GM18861 (cell line): Measurements from ENCODE around the gene RHAG.
"Not testable (repeated sequence)": the region's sequence is repeated elsewhere in the genome, so short reads cannot be mapped to it uniquely, and the experiment has no call there.

Experiments used
- ATAC-seq: cut with Tn5 transposase; IDR thresholded peaks from one replicate; pipeline ENCODE4 v1.9.1; 2021; ENCODE audit not compliant: unreplicated experiment

RHAG gene

GRCh38 chr6:49635978-49636712 is 494 bp downstream of the RHAG start:
- ATAC-seq: no peak

- ATAC-seq: no peak
Observed at GRCh38 chr6:49635480-49635879, 1.2 kb downstream of the RHAG start.

- ATAC-seq: no peak
Observed at GRCh38 chr6:49634836-49635218, 1.8 kb downstream of the RHAG start.

- no peak for ATAC-seq
Observed at GRCh38 chr6:49634092-49634835, 2.4 kb downstream of the RHAG start.

- ATAC-seq: no peak
Observed at GRCh38 chr6:49633541-49633940, 3.1 kb downstream of the RHAG start.

DNA sequence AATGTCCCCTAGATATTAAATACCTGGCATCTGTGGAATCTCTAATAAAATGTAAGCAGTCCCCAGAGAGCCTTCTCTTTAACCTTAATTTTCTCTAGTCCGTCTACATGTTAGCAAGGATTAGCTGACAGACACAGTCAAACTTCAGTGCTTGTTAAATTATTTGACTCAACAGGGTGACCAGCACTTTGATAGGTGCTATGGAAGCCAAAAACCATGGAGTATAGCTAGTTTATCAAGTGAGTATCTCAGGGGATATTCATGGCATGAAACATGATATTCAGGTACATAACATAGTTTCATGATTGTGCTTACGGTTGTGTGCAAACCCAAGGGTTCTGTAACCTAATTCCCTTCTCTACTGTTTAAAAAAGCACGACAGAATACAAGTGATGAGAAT is 3.9 kb downstream of the RHAG start:
- ATAC-seq: no peak

GRCh38 chr6:49629485-49630088 is 7.1 kb downstream of the RHAG start:
- not testable (repeated sequence) for ATAC-seq

- ATAC-seq: no peak
Observed at GRCh38 chr6:49626811-49627210, 9.8 kb downstream of the RHAG start.

GRCh38 chr6:49618257-49618656 is 18.4 kb downstream of the RHAG start:
- ATAC-seq: no peak

DNA sequence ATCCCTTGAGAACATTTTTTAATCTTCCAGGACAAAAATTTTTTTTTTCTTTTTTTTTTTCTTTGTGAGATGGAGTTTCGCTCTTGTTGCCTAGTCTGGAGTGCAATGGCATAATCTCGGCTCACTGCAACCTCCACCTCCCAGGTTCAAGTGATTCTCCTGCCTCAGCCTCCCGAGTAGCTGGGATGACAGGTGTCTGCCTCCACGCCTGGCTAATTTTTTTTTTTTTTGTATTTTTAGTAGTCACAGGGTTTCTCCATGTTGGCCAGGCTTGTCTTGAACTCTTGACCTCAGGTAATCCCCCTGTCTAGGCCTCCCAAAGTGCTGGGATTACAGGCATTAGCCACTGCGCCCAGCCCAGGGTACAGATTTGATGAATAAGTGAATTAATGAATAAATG is 22.5 kb downstream of the RHAG start:
- not testable (repeated sequence) for ATAC-seq

DNA sequence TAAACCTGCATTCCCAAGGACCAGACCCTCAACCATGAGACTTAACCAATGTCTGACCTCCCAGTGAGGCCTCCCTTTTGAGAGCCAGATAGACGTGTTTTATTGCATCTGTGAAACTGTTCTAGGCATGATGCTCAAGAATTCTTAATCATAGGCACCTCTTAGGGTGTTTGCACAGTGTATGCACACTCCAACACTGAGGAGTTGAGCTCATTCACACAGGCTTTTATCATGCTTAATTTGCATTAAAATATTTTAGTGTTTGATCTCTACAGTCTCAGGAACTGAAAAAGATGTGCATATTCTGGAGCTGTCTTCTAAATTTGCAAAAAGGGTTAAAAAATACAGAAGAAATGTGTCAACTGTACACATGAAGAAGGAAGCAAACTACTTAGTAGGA is 27.4 kb downstream of the RHAG start:
- no peak for ATAC-seq

GRCh38 chr6:49608275-49608674 is 28.4 kb downstream of the RHAG start:
- not testable (repeated sequence) for ATAC-seq

GRCh38 chr6:49607391-49607982 is 29.2 kb downstream of the RHAG start:
- no peak for ATAC-seq

GRCh38 chr6:49606721-49607390 is 29.8 kb downstream of the RHAG start:
- ATAC-seq: peak; percentile 99

DNA sequence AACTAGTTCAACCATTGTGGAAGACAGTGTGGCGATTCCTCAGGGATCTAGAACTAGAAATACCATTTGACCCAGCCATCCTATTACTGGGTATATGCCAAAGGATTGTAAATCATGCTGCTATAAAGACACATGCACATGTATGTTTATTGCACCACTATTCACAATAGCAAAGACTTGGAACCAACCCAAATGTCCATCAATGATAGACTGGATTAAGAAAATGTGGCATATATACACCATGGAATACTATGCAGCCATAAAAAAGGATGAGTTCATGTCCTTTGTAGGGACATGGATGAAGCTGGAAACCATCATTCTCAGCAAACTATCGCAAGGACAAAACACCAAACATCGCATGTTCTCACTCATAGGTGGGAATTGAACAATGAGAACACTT is 32.6 kb downstream of the RHAG start:
- ATAC-seq: not testable (repeated sequence)

GRCh38 chr6:49587262-49587661 is 49.4 kb downstream of the RHAG start:
- not testable (repeated sequence) for ATAC-seq

DNA sequence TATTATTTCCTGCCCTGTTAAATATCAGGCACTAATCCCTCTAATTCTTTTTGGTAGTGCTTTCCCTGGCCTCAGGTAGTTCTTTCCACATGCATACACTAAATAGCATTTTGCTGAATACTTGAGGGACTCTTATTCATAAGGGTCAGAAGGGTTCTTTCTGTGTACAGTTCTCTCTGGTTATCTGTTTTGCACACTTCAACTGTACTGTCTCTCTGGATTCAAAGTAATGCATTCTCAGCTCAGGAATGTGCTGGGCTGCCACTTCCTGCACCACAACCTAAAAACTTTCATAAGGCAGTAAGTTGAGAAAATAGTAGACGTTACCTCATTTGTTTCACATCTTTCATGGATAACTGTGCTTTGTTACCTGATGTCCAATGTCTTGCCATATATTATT is 54.1 kb downstream of the RHAG start:
- ATAC-seq: no peak

- ATAC-seq: no peak
Observed at GRCh38 chr6:49579649-49580048, 57.0 kb downstream of the RHAG start.

GRCh38 chr6:49576618-49577017 is 60.0 kb downstream of the RHAG start:
- no peak for ATAC-seq

DNA sequence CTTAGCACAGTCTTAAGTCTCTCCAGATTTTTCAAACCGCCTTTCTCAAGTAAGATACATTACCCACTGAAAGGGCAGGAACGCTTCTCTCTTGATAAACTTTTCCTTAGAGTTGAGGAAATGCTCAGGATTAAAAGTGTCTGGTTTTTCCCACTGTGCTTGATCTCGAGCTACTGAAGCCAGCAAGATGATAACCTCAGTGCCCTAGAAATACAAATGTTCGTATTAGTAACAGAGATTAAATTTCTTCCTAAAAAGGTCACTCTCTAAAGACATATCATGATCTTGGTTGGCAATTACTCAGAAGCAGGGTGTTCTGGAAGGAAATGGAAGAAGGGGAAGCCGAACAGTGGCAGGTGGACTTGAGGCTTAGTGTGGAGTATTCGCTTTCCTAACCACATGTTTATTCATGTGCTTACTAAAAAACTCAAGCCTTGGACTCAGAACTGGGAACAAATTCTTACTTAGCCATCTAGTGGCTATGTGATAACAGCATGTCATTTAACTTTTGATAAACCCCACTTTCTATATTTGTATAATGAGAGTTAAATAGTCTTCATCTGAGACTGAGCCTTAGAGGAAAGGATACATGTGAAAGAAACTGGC is 66.1 kb downstream of the RHAG start:
- no peak for ATAC-seq

- no peak for ATAC-seq
Observed at GRCh38 chr6:49565855-49566254, 70.8 kb downstream of the RHAG start.
